ENCODE data around the gene ABCG8. TPM values are rescaled to one million over a fixed set of nuclear protein-coding genes. Genes with fewer than 3 reads are reported as not detected.

Gene ABCG8
- total RNA-seq, 4 donors from 2014 or later: not detected

DNA sequence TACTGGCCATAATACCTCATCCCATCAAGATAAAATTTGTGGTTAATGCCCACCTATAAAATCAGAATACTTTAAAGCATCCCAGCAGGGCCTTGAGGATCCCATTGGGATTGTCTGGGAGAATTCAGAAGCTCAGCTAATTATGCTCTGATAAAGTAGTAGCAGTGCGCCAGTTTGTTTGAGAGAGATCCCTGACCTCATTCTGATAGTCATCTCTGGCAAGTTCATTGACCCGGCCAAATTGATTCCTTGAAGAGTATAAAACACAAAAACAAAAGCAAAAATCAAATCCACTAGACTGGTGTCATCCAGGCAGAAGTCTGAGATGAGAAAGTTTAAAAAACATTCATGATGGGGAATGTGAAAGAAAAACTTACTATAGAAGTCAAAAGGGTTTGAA, 14.3 kb upstream of the ABCG8 start:
- Histone ChIP-seq H3K36me3 (no peaks in the 10 kb centered on the region), H3K9me3 (no peaks in the 10 kb centered on the region), H3K27me3 (peaks cover 0 to 40% (median 0%) of the 10 kb centered on the region in 4 donors), H3K4me3 (no peak overlapping the region), H3K27ac (no peak overlapping the region), H3K4me1 (no peaks in the 10 kb centered on the region)
- no peak for DNase-seq
- TF ChIP-seq POLR2A (IDR thresholded peaks at IDR 0.05): no peak
- TF ChIP-seq, protein P1, sequence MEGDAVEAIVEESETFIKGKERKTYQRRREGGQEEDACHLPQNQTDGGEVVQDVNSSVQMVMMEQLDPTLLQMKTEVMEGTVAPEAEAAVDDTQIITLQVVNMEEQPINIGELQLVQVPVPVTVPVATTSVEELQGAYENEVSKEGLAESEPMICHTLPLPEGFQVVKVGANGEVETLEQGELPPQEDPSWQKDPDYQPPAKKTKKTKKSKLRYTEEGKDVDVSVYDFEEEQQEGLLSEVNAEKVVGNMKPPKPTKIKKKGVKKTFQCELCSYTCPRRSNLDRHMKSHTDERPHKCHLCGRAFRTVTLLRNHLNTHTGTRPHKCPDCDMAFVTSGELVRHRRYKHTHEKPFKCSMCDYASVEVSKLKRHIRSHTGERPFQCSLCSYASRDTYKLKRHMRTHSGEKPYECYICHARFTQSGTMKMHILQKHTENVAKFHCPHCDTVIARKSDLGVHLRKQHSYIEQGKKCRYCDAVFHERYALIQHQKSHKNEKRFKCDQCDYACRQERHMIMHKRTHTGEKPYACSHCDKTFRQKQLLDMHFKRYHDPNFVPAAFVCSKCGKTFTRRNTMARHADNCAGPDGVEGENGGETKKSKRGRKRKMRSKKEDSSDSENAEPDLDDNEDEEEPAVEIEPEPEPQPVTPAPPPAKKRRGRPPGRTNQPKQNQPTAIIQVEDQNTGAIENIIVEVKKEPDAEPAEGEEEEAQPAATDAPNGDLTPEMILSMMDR (IDR thresholded peaks at IDR 0.05): no peak
- intact Hi-C loops (cut with DNase I): no loop called here
- 87 to 92% methylated on average over 2 of the region's 2 CpGs for WGBS, 2 donors

DNA sequence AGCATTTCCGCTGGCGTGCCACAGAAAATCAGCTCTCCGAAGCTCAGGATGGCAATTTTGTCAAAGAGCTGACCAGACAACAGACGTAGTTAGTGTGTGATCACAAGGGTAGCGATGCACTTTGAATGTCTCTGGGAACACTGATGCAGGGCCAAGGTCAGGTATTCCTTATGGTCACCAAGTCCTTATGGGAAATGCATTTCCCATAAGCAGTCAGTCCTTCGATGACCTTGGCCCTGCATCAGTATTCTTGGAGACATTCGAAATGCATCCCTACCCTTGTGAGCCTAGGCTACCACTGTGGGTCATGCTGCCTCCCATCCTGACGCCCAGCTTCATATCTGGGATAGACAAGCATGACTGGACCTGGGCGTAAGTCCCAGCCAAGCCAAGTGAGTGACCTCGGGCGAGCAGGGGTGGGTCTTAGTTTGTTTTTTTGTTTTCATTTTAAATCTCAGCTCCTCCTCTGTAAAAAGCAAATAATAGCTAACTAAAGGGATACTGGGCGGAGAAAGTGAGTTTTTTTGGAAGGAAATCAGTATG, 13.7 kb upstream of the ABCG8 start:
- Histone ChIP-seq H3K9me3 (no peaks in the 10 kb centered on the region), H3K27me3 (peaks cover 0 to 45% (median 0%) of the 10 kb centered on the region in 4 donors), H3K27ac (no peak overlapping the region), H3K36me3 (no peaks in the 10 kb centered on the region), H3K4me3 (no peak overlapping the region), H3K4me1 (no peaks in the 10 kb centered on the region)
- 78 to 83% methylated on average over 9 to 11 of the region's 12 CpGs for WGBS, 2 donors
- DNase-seq: no peak
- no peak for TF ChIP-seq POLR2A (IDR thresholded peaks at IDR 0.05)
- intact Hi-C loops (cut with DNase I): no loop called here

DNA sequence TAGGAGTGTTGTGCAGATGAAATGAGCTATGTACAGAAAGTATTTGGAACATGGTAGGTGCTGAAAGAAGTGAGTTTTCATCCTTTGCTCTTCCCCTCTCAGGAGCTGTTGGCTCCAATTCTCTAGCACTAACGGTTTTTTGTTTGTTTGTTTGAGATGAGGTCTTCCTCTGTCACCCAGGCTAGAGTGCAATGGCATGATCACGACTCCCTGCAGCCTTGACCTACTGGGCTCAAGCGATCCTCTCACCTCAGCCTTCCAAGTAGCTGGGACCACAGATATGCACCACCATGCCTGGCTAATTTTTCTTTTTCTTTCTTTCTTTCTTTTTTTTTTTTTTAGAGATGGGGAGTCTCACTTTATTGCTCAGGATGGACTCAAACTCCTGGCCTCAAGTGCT, 12.9 kb upstream of the ABCG8 start:
- WGBS, 2 donors: 62 to 80% methylated on average over 3 of the region's 3 CpGs
- H3K27ac ChIP-seq: no peak overlapping the region

DNA sequence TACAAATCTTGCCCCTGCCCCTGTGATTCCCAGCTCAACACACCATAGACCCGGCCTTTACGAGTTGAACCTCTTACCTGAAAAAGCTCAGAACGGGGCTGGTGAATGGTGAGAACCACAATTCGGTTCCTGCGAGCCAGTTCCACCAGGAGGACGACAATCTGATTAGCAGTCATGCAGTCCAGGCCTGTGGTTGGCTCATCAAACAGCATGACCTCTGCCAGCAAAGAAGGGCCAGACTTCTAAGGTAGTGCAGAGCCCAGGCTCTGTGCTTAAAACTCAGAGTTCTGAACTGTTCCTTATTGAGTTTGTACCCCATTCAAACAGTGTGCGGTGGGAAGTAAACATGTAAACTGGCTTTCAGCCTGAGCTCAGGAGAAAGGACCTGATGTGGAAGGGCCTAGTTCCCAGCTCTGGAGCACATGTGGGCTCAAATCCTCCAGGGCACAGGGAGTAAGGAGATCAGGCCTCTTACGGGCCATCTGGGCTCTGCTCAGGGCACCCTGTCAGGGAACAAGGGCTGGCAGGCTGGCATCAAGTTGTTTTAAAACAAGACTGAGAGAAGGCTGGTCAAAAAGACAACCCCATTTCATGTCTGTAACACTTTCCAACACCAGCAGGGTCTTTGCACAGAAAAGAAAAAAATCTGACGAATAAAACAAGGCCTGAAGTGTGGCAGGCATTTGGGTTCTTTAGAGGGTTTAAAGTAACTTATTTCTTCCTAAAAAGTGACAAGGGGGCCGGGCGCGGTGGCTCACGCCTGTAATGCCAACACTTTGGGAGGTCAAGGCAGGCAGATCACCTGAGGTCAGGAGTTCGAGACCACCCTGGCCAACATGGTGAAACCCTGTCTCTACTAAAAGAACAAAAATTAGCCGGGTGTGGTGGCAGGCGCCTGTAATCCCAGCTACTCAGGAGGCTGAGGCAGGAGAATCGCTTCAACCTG, 12.2 kb upstream of the ABCG8 start:
- intact Hi-C loops (cut with DNase I): no loop called here
- 92 to 93% methylated on average over 12 to 14 of the region's 17 CpGs for WGBS, 2 donors
- no peak for DNase-seq

More for the DNA sequence above, 12.9 kb upstream of the ABCG8 start:
- Histone ChIP-seq H3K36me3 (no peaks in the 10 kb centered on the region), H3K9me3 (no peaks in the 10 kb centered on the region), H3K27me3 (peaks cover 0 to 48% (median 0%) of the 10 kb centered on the region in 4 donors), H3K4me3 (no peak overlapping the region), H3K4me1 (no peaks in the 10 kb centered on the region)
- DNase-seq: no peak
- no peak for TF ChIP-seq POLR2A (IDR thresholded peaks at IDR 0.05)
- TF ChIP-seq, protein P1 (IDR thresholded peaks at IDR 0.05): no peak
- intact Hi-C loops (cut with DNase I): no loop called here

DNA sequence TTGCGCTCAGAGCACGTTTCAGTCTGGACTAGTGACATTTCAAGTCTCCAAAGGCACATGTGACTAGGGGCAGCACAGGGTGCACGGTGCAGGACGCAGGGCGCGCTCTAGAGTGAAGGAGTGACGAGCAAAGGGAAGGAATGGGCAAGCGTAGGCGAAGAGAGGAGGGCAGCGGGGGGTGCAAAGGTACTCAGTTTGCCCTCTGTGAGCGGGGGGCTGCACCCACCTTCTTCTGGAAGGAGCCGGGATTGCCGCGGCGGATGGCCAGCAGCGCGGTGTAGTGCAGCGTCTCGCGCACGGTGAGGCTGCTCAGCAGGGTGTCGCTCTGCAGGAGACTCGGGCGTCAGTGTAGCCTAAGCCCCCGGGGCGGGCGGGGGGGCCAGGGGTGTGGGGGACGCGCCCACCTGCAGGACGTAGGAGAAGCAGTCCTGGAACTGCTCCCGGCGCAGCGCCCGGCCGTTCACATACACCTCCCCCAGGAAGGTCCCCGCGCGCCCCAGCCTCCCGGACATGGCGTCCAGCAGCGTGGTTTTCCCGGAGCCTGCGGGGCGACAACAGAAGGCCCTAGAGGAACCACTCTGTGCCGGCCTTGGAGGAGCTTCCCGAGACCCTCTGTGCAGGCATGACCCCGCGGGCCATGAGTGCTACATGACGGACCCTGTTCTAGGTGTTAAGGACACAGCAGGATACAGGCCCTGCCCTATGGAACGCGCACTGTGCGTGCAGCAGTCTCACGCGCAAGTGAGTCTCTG, 7.1 kb upstream of the ABCG8 start:
- intact Hi-C loops (cut with DNase I): no loop called here

More for the DNA sequence above, 12.2 kb upstream of the ABCG8 start:
- no peak for TF ChIP-seq POLR2A (IDR thresholded peaks at IDR 0.05)
- TF ChIP-seq, protein P1 (IDR thresholded peaks at IDR 0.05): no peak
- H3K9me3 ChIP-seq: no peaks in the 10 kb centered on the region
- peaks cover 0 to 3% (median 1%) of the 10 kb centered on the region in 3 donors for H3K4me1 ChIP-seq
- H3K27me3 ChIP-seq: peaks cover 0 to 54% (median 2%) of the 10 kb centered on the region in 4 donors
- H3K4me3 ChIP-seq: no peak overlapping the region
- H3K27ac ChIP-seq: no peak overlapping the region
- no peaks in the 10 kb centered on the region for H3K36me3 ChIP-seq

More for the DNA sequence above, 7.1 kb upstream of the ABCG8 start:
- Histone ChIP-seq H3K27ac (no peak overlapping the region), H3K4me1 (peaks cover 0 to 15% (median 11%) of the 10 kb centered on the region in 3 donors), H3K27me3 (peaks cover 0 to 60% (median 6%) of the 10 kb centered on the region in 4 donors), H3K4me3 (peak overlapping the region; percentile 11 to 56 (median 24)), H3K36me3 (no peaks in the 10 kb centered on the region), H3K9me3 (no peaks in the 10 kb centered on the region)
- WGBS, 2 donors: 19 to 22% methylated on average over 16 to 24 of the region's 54 CpGs
- TF ChIP-seq POLR2A (IDR thresholded peaks at IDR 0.05): no peak
- TF ChIP-seq, protein P1 (IDR thresholded peaks at IDR 0.05): no peak
- no peak for DNase-seq
